ENCODE data around the gene CHMP6. TPM values are rescaled to one million over a fixed set of nuclear protein-coding genes. Genes with fewer than 3 reads are reported as not detected.
"Not testable (repeated sequence)": the region's sequence is repeated elsewhere in the genome, so short reads cannot be mapped to it uniquely, and the experiment has no call there.

CHMP6 gene
- total RNA-seq, 1 experiment from 2014 or later, result 6.6 TPM

DNA sequence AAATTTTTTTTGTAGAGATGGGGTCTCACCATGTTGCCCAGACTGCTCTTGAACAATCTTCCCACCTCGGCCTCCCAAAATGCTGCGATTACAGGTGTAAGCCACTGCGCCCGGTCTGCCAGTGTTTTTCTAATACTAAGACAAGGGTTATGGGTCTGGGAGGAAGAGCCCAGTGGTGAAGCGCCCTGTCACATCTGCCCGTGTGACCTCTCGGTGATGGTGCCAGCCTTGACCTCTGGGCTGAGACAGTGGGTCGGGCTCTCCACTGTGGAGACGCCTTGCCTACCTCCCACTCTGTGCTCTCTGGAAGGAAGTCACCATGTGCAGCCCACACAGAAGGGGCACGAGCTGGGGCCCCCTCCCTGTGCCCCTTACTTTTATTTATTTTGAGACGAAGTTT, 38.2 kb downstream of the CHMP6 start:
- no peak for DNase-seq (ENCODE audit: low read depth)

DNA sequence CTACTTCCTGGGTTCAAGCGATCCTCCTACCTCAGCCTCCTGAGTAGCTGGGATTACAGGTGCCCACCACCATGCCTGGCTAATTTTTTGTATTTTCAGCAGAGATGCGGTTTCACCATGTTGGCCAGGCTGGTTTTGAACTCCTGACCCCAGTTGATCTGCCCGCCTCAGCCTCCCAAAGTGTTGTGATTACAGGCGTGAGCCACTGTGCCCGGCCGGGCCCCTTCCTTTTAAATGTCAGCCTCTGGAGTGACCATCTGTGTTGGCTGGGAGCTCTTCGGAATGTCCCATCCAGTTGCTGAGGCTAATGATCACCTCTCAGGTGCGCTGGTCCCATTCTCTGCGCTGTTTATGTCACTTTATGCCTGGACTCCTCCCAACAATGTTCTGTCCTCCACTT, 38.7 kb downstream of the CHMP6 start:
- DNase-seq (ENCODE audit: low read depth), result not testable (repeated sequence)

DNA sequence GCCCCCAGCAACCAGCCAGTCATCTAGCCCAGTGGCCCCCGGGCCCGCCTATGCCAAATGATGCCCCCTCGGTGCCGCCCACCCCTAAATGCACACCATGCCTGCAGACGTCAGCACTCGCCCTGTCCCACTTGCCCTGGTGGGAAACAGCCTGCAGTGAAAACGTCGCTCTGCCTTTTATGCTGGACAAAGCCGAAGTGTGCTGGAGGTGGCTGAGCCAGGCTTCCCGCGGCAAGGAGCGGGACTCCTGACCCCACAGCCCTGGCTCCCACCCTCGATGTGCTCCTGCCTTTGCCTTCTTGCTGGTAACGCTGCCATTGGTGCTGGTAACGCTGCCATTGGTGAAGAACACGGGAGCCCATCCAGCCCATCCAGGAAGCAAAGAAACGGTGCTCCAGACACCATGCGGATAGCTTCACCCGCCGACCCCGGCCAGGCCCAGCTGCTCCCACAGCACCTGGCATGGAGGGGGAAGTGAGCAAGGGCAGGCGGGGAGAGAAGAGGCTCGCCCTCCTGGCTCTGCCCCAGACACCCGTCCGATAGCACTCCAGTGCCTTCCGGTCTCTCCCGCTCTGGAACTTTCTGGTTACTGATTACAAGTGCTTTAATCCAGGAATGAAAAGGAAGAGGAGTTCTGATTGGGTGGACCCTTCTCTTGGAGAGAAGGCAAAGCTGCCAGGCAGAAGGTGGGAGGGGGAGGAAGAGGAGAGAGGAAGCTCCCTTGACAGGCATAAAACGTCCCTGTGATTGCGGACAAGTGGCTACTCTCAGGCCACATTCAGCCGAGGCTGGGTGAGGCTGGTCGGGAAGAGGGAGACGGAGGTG, 39.3 kb downstream of the CHMP6 start:
- no peak for DNase-seq (ENCODE audit: low read depth)

DNA sequence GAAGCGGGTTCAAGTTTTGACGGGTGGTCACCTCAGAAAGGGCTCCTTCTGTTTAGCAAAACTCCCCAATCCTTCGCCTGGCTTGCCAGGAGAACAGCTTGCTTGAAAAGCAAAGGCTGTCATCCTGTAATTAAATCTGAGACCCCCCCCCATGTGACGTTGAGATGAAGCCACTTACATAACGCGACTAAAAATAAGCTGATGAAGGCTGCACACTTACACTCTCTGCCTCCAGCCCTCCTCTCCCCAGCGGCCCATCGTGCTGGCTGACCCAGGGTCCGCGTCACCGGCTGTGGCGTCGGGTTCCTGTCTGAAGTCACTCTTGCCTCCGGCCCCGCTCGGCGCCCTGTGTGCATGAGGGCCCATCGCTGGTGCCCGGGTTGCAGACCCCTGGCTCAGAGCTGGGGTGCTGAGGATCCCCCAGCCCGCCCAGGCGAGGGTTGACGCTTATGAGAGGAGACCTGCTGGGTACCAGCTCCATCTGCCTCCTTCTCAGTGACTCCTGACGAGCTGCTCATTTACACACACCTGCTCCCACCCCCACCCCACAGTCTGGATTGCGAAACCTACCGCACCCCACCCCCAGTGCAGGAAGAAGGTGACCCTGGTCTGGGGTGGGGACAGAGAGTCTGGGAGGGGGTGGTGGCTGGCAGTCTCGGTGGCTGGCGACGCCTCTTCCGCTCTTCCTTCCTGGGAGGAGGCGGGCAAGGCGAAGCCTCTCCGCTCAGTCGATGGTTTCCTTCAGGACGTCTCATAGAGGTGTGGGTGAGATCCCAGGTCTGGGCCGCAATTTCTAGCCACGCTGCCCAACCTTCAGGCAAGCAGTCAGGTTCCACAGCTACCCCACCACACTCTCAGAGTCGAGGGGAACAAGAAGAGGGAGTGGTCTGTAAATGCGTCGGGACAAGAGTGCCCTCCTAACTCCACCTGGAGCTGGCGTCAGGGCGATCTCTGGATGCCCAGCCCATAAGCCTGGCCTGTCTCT, 40.2 kb downstream of the CHMP6 start:
- DNase-seq (ENCODE audit: low read depth), result no peak

DNA sequence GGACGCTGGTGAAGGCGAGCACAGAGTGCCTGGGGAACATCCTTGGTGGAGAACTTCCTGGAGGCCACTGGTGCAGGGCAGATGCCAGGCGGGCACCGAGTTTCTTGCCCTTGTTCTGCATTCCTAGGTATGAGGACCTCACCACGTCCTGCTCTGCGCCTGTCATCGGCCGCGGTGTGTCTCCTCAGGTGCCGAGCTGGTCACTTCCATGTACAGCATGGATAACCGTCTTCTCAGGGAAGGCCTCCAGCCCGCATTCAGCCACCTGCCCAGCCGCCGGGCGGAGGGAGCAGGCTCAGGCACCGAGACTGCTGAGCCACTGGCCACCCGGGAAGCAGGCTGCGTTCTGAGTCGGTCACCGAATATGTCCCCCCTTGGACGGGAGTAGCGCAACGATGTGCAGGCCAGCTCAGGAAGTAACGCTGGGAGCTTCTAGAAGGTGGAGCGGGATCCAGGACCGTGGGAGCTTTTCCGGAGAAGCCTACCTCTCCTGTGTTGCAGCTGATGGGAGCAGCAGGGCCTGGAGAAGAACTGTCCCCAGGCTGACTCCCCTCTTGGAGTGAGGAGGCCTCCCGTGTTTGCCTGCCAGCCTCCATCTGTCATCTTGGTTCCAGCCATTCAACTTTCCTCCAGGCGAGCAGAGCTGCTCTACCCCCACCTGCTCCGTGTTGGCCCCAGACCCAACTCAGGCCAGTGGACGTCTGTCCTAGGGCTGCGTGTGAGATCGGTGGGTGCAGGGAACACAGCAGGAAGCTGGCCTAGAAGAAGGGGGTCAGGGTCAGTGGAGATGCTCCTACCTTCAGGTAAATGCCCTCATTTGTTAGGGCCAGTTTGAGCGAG, 41.2 kb downstream of the CHMP6 start:
- DNase-seq (ENCODE audit: low read depth), result no peak

DNA sequence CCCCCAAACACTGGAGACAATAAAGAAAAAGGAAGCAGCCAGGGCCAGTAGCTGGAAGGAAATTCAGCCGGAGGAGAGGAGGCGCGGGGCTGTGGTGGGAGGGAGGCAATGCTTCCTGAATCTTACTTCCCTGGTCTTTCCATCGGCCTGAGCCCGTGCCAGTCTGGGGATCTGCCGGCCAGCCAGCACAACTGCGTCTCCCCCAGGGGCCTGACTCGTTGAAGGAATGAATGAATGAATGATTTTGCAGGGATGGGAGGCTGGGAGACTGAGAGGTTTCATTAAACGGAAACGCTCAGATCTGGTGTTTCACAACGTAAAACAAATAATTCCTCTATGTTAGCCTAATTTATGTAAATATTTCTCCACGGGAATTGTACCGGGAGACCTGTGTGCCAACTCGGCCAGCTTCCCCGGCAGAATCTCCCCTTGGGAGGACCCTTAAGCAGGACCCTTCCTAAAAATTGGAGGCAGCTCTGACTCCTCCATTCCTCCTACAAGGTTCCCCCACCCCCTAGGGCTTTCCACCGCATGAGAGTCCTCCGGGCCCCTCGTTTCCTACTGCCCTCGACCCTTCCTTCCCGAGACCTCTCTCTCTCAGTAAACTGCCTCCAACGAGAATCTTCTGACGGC, 42.0 kb downstream of the CHMP6 start:
- DNase-seq (ENCODE audit: low read depth), result no peak

DNA sequence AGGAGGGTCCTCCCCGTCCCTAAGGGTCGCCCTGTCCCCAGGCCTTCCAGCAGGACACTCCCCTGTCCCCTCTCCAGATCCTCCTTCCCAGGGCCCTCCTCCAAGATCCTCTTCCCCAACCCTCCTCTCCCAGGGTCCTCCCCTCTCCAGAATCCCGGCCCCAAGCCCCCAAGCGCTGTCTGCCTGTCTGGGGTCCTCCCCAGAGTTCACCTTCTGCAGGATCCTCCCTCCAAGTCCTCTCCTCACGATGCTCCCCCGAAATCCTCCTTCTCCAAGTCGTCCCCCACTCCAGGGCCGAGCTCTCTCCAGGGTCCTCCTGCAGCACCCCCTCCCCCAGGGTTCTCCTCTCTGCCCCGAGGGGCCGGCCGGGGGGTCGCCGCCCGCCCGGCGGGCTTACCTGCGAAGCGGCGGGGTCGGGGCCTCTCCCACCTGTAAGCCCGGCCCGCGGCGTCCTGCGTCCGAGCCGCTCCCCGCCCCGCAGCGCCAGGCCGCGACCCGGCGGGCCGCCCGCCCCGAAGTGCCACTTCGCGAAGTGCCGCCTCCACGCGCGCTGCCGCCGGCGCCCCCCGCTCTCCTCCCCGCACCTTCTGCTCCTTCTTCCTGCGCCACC, 42.6 kb downstream of the CHMP6 start:
- DNase-seq (ENCODE audit: low read depth), result no peak

DNA sequence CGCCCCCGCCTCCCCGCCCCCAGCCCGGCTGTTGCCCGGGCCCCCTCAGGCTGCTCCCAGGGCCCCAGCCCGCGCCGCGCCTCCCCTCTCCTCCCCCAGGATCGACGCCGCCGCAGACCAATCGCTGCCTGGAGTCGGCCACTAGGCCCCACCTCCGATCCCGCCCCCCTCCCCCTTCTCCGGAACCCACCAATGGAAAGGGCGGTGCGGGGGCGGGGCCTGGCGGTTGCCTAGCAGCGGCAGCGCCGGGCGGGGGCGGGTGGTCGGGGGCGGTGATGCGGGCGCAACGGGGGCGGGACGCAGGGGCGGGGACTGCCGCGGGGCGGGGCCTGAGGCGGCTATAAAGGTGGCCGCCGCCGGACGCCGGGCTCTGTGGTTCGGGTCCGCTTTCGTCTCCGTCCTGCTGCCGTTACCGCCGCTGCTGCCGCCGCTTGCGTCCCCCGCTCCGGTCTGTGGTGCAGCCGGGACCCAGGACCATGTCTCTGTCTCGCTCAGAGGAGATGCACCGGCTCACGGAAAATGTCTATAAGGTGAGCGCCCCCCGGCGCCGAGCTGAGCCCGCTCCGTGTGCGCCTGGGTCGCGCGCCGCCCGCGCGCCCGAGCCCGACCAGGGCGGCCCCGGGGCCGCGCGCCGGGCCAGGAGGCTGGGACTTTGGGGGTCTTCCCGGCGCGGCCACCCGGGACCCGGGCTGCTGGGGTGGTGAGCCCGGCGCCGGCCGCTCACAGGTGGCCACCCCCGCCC, 43.3 kb downstream of the CHMP6 start, which contains the start of gene BAIAP2:
Gene BAIAP2, plus strand, starts transcription at position 373 of the 742 bp plus-strand sequence. Its CDS starts 104 bp downstream, at position 477.
- DNase-seq (ENCODE audit: low read depth), result peak; percentile 88

DNA sequence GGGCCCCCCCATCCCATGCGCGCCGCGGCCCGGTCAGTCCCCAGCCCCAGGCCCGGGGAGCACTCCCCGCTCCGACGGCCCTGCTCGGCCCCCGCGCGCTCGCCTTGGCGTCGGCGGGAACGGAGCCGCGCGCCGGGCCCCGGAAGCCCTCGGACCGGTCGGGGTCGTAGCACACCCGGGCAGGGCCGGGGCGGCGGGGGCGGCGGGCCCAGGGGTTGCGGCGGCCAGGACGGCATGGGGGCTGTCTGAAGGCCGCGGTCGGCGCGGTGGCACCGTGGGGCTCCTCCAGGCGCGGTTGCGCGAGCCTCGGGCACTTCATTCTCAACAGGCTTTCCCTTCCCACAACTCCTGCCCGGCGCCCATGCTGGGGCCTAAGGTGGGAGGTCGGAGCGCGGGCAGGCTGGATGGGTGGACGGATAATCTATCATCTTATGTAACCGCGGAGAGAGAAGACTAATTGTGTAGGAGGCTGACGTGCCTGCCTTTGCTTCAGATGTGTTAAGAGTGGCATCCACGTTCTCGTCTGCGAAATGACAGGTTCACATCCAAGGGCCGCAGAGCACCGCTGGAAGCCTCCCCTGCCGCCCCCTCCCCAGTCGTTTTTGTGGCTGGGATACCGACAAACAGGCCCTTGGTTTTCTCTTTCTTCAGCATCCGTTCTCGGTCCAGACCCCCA, 44.0 kb downstream of the CHMP6 start:
- peak; percentile 25 for DNase-seq (ENCODE audit: low read depth)

DNA sequence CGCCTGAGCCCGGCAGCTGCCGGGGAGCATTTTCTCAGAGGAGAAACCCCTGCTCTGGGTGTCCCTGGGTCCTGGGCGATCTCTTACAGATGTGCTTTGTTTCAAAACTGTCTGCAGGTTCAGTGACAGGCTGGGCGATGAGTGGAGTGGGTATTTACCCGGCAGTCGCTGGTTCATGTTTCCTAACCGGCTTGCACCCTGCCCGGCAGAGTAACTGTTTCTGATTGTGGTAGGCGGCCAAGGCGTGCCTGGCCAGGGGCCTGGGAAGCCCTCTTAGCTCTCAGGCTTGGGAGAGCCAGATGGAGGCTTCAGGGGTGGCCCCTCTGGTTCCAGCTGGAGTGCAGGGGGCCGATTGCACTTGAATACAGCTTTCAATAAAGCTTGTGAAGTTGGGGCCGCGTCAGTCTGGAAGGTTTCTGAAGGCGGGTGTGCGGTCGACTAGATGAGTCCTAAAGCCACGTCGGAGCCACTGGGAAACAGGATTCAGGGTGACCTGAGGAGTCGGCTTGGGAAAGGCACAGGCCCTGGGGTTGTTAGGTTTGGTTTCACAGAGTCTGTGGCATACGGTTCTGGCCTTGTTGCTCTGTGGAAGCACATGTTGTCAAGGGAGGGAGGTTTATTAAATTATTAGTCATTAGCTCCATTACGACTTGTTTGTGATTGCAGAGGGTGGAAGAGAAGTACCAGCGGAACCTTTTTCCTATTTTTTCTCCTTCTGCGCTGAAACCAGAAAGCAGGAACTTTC, 44.7 kb downstream of the CHMP6 start:
- no peak for DNase-seq (ENCODE audit: low read depth)

DNA sequence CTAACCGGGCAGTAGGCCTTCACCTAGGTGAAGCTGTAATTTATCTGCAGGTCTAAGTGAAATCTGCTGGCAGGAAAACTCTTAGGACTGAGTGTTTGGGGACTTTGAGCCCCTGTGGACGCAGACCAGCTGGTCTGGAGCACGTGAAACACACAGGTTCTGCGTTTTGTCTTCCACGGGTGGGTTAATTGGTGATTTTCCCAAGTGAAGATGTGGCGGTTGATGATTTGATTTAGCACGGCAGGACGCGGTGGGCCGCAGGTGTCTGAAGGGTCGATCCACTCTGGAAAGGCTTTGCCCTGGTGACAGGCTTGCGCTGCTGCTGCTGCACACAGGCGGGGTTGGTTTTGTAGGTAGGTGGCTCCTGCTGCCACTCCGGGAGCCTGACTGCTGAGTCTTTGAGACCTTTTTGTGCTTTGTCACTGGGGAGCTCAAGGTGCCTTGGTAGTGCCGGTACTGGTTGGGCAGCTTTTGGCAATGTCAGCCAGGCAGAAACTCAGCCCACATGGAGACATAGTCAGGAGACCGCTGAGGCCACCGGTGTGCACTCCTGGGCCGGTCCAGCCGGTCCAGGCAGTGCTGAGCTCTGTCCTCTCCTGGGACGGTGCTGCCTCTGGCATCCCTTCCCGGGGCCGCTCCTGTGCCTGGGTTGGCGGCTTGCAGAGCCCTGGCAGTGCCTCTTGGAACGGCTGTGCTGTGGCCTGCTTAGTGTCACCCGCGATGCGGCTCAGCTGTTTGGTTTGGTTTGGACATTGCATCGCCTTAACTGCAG, 45.6 kb downstream of the CHMP6 start:
- DNase-seq (ENCODE audit: low read depth), result no peak

DNA sequence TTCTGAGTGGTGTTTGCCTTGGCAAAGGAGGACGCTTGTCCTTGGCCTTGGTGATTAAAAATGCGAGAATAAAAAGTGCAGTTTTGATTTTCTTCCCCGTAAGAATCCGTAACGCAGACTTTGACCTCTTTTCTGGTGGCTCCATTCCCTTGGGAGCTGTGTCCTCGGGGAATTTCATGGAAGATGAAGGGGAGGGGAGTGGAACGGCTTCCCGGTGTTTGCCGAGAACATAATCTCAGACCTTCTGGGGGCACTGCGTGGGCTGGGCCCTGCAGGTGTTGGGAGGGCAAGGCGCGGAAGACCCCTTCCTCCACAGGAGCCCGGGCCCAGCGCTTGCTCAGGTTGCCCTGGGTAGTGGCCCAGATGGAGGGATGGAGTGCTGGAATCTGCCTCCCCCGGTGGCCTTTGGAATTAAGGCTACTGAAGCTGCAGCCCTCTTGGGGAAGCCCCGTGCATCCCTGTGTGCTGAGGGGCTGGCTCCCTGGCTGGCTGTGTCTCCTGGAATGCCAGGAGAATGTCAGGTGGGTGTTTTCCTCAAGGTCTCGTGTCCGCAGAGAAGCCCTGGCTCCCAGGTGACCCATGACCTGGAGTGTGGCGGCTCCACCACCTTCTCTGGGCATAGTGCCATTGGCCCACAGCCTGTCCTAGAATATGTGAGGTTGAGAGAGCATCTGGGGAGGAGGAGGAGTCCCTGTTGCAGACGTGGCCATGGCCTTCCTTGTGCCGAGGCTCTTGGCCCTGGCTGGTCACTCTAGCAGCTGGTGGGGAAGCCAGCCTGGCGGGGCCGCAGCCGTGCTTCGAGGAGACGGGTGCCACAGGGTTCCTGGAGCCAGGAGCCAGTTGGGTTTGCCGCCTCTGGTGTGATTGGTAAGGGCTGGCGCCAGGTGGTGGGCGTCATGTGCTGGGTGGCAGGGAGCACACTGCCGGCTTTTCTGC, 46.4 kb downstream of the CHMP6 start:
- DNase-seq (ENCODE audit: low read depth), result no peak

DNA sequence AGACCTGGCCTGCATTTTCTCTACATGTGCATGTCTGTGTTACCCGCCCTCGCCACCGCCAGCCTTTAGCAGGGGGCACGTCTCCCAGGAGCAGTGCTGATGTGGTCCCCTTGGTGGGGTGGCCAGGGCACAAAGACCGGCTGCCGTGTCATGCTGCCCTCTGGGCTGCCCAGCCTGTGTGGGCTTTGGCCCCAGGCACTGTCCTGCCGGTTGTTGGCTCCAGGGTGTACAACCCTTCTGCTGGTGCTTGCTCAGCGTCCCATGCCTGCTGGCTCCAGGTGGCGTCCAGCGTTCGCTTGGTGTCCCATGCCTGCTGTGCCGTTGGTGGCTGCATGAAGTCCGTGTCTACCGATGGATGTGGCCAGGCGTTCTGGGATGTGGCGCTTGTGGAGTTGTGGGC, 47.5 kb downstream of the CHMP6 start:
- no peak for DNase-seq (ENCODE audit: low read depth)

DNA sequence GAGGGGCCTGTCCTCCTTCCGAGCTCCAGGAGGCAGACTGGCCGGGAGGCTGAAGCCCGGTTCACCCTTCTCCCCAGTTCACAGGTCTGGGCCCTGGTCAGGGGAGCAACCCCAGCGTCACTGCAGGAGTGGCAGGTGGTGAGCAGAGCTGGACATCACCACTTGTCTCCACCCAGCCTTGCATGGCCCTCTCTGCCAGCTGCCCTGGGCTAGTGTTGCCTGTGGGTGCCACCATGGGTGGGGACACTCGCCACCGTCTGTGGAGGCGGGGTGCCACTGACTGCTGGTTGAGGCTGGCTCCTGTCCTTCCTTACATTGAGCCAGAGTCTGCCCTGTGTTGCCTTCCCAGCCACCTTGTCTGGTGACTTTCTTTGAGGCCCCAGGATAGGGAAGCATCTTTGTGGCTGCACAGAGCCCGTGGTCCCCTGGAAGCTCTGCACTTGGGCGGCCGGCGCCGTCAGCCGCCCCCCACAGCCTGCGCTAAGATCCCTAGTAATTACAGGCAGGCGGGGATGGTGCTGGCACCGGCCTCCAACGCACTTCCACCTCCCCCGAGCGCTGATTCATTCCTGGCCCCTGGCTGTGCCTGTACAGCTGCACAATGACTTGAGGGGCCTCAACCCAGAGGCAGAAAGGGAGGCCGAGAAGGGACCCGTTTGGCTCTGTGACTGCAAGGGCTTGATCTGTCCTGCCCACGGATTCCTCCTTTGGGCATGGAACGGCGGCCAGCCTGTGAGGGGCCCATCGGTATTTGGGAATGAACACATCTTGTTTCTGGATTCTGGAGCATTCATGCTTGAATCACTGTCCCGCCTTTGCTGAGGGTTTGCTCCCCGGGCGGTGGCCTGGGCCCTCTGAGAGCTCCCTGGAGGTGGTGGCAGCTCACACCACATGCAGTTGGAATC, 48.5 kb downstream of the CHMP6 start:
- DNase-seq (ENCODE audit: low read depth), result peak; percentile 86

DNA sequence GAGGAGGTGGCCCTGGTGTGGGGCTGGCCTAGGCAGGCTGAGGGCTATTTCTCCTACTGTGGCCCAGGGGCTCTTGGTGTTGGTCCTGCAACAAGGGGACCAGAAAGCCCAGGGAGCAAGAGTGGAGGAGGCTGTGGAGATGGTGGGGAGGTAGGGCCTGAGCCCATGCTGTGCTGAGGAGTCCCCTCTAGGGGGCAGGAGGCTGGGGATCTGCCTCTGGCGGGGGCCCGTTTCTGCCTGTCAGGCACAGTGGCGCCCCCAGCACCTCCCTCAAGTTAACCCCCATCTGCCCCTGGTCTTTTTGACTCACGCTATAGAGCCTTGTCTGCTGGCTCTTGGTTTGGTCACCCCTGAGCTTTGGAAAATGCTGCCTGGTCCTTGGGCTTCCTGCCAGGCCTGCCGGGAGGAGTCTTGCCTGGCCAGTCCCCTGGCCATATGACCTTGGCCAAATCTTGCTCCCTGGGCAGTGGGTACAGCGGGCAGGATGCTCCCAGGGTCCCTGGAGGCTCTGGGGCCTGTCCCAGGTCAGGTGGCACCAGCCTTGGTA, 49.2 kb downstream of the CHMP6 start:
- peak; percentile 29 for DNase-seq (ENCODE audit: low read depth)

Measured in RPMI7951 (cell line).